DMS153 (cell line): ENCODE measurements around the gene RGS12.

Source experiments
- DNase-seq: peaks from one replicate; lab custom pipeline; 2025; lab: John Stamatoyannopoulos, UW

The RGS12 gene

GRCh38 chr4:3276986-3277385, 15.8 kb upstream of the RGS12 start:
- no peak for DNase-seq

DNA sequence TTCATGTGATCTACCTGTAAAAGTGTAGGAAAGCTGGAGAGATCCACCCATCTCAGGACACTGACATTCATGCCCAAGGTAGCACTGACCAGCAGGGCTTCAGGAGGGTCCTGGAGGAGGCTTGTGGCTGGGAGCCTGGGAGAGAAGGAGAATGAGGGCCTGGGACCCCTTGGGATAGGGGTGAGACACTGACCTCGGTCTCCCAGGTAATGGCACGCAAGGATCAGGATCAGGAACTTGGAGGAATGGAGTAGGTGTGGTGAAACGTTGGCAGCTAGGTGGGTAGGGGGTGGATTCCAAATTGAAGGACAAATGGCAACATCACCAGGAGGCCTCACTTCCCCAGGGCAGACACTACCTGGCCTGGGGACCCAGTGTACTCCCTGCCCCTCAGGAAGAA, 12.4 kb upstream of the RGS12 start:
- DNase-seq: no peak

DNA sequence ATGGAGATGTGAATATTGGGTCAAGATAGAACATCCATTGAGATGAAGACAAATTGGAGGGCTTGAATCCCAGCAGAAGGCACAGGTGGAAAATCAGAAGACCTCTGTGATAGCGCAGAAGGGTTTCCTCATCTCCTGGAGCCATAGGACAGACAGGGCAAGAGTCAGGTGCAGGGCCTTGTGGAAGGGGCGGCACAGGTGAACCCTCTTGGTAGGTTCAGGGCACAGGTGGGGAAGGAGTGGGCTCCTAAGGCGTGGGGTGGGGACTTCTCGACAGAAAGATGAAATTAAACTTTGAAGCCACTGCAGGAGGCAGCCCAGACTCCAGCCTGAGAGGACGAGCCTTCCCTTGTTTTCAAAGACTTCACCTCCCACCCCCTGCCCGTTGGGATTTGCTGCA, 9.3 kb upstream of the RGS12 start:
- DNase-seq: no peak

- DNase-seq: no peak
Observed at GRCh38 chr4:3283916-3284315, 8.9 kb upstream of the RGS12 start.

GRCh38 chr4:3284734-3285557, 7.9 kb upstream of the RGS12 start:
- no peak for DNase-seq

- no peak for DNase-seq
Observed at GRCh38 chr4:3285558-3286334, 7.1 kb upstream of the RGS12 start.

GRCh38 chr4:3286335-3287175, 6.3 kb upstream of the RGS12 start:
- DNase-seq: no peak

DNA sequence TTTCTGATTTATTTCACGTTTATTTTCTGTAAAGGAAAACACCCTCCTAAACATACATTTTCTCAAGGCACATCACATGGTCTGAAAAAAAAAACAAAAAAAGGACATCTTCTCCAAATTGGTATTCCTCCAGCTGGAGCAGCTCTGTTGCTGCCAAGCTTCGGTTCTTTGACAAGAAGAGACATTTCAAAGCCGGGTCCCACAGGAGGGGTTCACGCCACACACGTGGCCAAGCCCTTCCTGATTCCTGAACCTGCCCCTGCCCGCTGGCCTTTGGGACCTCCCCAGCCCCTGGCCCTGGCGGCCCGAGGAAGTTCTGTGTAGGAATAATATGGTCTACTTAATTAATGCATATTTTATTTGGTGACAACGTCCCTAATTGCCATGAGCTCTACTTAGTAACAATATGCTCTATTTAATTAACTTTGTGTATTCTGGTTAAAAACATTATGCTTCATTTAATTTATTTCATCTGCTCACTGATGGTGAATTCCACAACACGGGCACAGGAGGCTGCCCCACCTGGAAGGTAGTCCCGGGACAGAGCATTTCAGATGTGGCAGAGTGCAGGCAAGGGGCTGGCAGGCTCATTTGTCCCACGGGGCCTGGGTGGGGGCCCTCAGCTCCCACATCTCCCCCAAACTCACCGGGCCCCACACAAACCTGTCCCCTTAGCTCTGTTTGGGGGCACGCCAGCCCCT, 5.4 kb upstream of the RGS12 start:
- no peak for DNase-seq

GRCh38 chr4:3287972-3288570, 4.8 kb upstream of the RGS12 start:
- no peak for DNase-seq

DNA sequence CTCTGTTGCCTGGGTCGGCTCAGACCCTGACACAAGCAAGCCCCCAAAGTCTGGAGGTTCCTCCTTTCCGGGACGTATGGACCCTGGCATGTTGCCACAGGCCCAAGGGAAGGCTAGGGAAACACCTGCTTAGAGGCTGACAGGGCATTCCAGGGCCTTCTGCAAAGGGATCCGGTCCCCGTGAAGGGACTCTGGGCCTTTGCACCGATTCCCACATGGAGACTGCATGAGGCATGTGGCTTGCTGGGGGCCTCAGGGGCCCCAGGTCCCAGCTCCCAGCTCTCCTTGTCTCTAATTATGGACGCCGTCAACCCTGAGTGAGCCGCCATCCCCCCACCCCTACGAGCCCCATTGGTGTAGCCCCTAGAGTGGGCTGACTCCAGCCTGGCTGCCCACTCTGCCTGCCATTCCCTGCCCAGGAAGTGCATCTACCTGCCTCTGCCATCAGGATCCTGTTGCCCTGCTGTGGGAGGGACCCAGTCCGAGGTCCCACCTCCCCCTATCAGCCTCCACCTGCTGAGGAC, 4.2 kb upstream of the RGS12 start:
- no peak for DNase-seq

DNA sequence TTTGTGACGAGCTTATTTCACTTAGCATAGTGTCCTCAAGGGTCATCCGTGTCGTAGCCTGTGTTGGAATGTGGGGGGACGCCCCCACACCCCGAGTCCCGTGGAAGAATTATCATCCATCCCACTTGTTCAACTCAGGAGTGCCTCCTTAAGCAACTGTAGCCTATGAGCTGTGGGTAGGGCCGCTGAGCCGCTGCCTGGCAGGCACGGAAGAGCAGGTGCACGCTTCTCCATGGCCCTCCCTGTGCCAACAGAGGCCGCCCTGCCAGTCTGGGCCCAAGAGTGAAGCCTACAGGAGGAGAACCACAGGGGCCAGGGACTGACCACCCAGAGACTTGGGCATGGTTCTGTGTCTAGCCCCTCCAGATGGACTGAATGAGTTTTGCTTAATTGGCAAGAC, 2.3 kb upstream of the RGS12 start:
- no peak for DNase-seq

DNA sequence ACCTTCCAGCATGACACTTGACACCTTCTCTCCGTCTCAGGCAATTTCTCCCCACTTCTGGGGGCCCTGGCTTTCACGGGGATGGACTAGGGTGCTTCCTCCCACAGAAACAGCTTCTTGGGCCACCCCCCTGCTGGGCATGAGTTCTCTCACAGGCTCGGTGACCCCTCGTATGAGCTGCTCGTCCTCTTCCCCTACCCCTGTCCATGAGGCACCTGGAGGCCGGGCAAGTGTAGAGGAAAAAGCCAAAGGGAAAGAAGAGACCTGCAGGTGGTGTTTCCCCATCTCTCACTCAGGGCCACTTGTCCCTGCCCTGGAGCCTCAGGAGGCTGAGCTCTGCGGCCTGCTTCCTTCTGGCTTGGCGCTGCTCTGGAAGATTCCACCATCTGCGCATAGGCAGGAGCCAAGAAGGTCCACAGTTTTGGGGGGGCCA, 1.9 kb upstream of the RGS12 start:
- no peak for DNase-seq

DNA sequence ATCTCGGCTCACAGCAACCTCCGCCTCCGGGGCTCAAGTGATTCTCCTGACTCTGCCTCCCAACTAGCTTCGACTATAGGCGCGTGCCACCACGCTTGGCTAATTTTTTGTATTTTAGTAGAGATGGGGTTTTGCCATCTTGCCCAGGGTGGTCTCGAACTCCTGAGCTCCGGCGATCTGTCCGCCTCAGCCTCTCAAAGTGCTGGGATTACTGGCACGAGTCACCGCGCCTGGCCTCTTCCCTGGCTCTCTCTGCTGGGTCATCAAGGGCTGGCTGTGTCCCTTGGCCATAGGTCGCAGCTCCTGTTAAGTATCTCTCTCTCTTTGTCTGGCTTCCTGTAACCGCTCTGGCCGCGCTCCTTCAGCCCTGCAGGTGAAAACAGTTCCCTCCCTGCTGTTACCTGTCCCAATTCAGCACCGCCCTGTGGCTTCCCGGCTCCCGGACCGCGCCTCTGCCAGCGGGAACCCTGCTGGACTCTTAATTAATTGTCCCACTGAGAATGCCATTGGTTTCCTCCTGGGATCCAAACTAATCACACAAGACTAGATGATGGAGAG, 1.3 kb upstream of the RGS12 start:
- DNase-seq: peak; percentile 48

DNA sequence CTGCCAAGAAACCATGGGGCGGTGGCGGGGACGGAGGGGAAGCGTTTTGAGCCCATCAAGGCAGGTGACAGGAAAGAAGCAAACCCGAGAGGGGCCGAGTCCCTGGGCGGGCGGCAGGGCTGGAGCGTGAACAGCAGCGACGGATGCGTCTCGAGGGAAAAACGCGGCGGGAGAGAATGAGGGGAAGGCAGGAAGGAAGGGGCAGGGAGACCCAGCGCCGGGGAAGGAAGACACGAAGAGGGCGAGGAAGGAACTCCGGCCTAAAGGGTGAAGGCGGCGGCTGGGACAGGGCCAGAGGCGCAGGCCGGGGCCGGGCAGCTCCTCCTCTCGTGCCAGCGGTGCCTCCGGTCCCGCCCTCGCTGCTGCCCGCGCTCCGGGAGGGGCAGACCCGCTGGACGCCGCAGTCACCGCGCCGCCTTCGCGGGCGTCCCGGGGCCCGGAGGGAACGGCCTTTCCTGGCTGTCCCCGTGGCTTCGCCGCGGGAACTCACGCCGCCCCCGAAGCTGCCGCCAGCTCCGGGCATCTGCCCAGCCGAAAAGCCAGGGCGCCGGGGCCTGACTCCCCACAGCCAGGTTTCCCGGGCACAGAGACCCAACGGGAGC, 751 bp upstream of the RGS12 start:
- no peak for DNase-seq

- DNase-seq: no peak
Observed at GRCh38 chr4:3293401-3294391, 875 bp downstream of the RGS12 start.

- DNase-seq: no peak
Observed at GRCh38 chr4:3294401-3295241, 1.8 kb downstream of the RGS12 start.

DNA sequence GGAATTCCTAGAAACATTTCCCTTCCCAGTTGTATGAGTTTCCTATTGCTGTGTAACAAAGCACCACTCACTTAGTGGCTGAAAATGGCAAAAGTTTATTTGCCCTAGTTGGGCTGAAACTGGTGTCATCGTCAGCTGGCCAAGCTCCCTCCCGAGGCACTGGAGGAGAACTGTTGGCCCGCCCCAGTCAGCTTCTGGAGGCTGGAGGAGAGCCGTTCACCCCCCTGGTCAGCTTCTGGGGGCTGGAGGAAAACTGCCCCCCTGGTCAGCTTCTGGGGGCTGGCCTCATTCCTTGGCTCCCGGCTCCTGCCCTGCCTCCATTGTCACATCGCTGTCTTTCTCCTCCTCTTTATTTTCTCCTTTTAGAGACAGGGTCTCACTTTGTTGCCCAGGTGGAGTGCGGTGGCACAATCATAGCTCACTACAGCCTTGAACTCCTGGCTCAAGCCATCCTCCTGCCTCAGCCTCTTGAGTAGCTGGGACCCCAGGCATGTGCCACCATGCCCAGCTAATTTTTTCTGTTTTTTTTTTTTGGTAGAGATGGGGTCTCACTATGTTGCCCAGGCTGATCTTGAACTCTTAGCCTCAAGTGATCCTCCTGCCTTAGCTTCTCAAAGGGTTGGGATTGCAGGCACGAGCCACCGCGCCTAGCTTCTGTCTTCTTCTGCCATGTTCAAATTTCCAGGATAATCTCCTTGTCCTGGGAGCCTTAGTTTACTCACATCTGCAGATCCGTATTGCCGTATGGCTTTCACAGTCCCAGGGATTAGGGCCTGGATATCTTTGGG, 3.2 kb downstream of the RGS12 start:
- DNase-seq: no peak
